ENCODE results near the gene PITPNC1. TPM values are rescaled to one million over a fixed set of nuclear protein-coding genes. Genes with fewer than 3 reads are reported as not detected.

The PITPNC1 gene
- total RNA-seq, 1 experiment from 2014 or later, result 37.5 TPM

DNA sequence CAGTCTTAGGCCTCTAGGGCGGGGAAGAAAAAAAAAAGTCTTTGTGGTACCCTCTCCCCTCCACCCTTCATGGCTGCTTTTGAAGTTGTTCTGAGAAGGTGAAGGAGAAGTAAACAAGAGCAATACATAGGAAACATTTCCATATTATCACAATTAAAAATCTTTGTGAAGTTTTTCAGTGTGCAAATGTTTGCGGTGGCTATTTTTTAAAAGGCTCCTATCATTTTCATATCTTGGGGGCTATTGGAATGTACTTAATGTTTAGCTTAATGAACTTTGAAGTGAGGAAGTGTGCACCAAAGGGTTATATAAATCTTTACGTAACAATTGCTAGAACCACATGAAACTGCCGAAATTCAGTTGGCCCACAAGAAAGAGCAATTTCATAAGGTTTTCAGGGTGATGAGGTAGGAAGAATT, 348.3 kb downstream of the PITPNC1 start:
- H3K27me3 Mint-ChIP-seq (ENCODE audit: low read depth), result no peaks in the 10 kb centered on the region
- WGBS (ENCODE audit: extremely low coverage, insufficient read length, low lambda C conversion rate), result no CpG with 5 or more reads among the region's 4 CpGs

More for the DNA sequence above, 348.3 kb downstream of the PITPNC1 start:
- Mint-ChIP-seq H3K36me3 (ENCODE audit: insufficient read depth in 1 of 3, low read depth in 3 of 3) (peaks cover 75 to 98% (median 95%) of the 10 kb centered on the region in 3 experiments), H3K4me1 (no peaks in the 10 kb centered on the region), H3K9me3 (peaks cover 4 to 7% of the 10 kb centered on the region in 2 experiments; a peak in 3 of 5 replicates), H3K4me3 (no peak overlapping the region), H3K27ac (no peak overlapping the region; a peak in 1 of 7 replicates)
- H3K79me2 ChIP-seq (ENCODE audit: insufficient read depth, low read length), result no peaks in the 10 kb centered on the region; the same call in 1 of the 2 replicates
- no peak overlapping the region for H2AFZ ChIP-seq (ENCODE audit: low read length)
- no peak overlapping the region for H3K4me2 ChIP-seq (ENCODE audit: insufficient read depth, insufficient read length, low read length)
- no peak overlapping the region for H3K9ac ChIP-seq (ENCODE audit: extremely low read depth, insufficient read length, low read length)
- H3K9me3 ChIP-seq (ENCODE audit: control insufficient read depth, low read depth, low read length), result no peaks in the 10 kb centered on the region
- H2BK20ac ChIP-seq (ENCODE audit: low read depth, low read length, poor library complexity, severe bottlenecking), result no peak overlapping the region
- H3K79me1 ChIP-seq (ENCODE audit: insufficient read depth, low read depth, low read length, poor library complexity, severe bottlenecking), result no peaks in the 10 kb centered on the region
- H3K4ac ChIP-seq (ENCODE audit: low read depth, low read length), result no peak overlapping the region
- no peak overlapping the region for H4K8ac ChIP-seq (replicated peaks; ENCODE audit: insufficient read length, low read depth, low read length)
- H3K27ac ChIP-seq (ENCODE audit: insufficient read length, low read depth, low read length), result no peak overlapping the region
- no peak overlapping the region for H4K91ac ChIP-seq (ENCODE audit: insufficient read length, low read depth, low read length)
- DNase-seq, result no peak
- no peaks in the 10 kb centered on the region for H3K27me3 ChIP-seq (ENCODE audit: insufficient read depth, low read length)
- no peak overlapping the region for H2BK15ac ChIP-seq (ENCODE audit: low read depth, low read length)
- no peak overlapping the region for H3K14ac ChIP-seq (ENCODE audit: insufficient read depth, low read length)
- TF ChIP-seq, protein P1, sequence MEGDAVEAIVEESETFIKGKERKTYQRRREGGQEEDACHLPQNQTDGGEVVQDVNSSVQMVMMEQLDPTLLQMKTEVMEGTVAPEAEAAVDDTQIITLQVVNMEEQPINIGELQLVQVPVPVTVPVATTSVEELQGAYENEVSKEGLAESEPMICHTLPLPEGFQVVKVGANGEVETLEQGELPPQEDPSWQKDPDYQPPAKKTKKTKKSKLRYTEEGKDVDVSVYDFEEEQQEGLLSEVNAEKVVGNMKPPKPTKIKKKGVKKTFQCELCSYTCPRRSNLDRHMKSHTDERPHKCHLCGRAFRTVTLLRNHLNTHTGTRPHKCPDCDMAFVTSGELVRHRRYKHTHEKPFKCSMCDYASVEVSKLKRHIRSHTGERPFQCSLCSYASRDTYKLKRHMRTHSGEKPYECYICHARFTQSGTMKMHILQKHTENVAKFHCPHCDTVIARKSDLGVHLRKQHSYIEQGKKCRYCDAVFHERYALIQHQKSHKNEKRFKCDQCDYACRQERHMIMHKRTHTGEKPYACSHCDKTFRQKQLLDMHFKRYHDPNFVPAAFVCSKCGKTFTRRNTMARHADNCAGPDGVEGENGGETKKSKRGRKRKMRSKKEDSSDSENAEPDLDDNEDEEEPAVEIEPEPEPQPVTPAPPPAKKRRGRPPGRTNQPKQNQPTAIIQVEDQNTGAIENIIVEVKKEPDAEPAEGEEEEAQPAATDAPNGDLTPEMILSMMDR (conservative IDR thresholded peaks at IDR 0.05), result no peak
- no peaks in the 10 kb centered on the region for H3K4me1 ChIP-seq (ENCODE audit: insufficient read depth, low read length)
- no peak overlapping the region for H2BK120ac ChIP-seq (ENCODE audit: low read depth, low read length, poor library complexity, severe bottlenecking)
- no peak overlapping the region for H3K18ac ChIP-seq (ENCODE audit: insufficient read length, low read depth, low read length)
- H3K23ac ChIP-seq (ENCODE audit: insufficient read length, low read depth, low read length), result no peak overlapping the region
- no peak overlapping the region for H3T11ph ChIP-seq (ENCODE audit: low read length)
- no peak overlapping the region for H2BK12ac ChIP-seq (ENCODE audit: insufficient read length, low read depth, low read length)
- no peak overlapping the region for H2BK5ac ChIP-seq (ENCODE audit: insufficient read length, low read length)
- no peaks in the 10 kb centered on the region for H3K23me2 ChIP-seq (ENCODE audit: insufficient read length, low read depth, low read length, poor library complexity, severe bottlenecking)
- no peaks in the 10 kb centered on the region for H4K20me1 ChIP-seq (ENCODE audit: control insufficient read depth, insufficient read depth, insufficient read length)
- H3K56ac ChIP-seq (ENCODE audit: insufficient read length, low read depth, low read length), result no peak overlapping the region
- H2AK5ac ChIP-seq (ENCODE audit: insufficient read length, low read length), result no peak overlapping the region
- no peak overlapping the region for H4K5ac ChIP-seq (ENCODE audit: insufficient read length, low read depth, low read length)

Measured in H9 (cell line).